Measurements from ENCODE around the gene ITPA. TPM values are rescaled to one million over a fixed set of nuclear protein-coding genes. Genes with fewer than 3 reads are reported as not detected.

ITPA gene
- total and polyA plus RNA-seq, 2 donors (not counting 3 experiments of a cell fraction or from before 2014, with no cell fraction given): 43.2 to 65.0 TPM

DNA sequence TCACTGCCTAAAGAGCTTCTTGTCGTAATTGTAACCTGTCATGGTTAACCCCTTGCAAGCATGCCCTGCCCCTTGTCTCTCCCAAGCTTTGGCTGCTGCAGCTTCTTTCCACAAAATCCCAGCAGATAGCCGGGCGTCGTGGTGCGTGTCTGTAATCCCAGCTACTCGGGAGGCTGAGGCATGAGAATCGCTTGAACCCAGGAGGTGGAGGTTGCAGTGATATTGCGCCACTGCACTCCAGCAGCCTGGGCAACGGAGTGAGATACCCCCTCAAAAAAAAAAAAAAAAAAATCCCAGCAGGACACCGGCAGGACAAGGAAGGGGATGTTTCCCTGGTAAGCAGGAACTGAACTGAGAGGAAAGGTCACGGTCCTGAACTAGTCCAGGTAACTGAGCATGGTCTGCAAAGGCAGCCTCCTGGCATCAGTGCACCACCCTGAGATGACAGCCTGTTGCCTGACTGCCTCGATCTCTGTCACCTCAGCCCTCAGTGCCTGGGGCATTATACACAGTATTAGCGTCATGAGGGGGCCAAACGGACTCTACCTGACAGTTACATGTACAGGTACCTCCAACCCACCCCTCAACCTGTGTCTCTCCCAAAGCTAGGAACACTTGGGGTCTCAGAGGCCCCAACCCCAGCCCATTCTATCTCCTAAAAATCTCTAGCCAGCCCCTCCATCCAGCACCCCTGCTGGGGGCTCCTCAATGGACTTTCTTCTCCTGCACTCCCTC is 37.7 kb upstream of the ITPA start:
- ChIA-PET CTCF (no interaction called here), POLR2A (interaction anchor here (1.1 kb wide), 1 partner anchor 12 kb away, joined by 3 read pairs; the partner anchor contains the start of genes FASTKD5 and UBOX5)
- Histone ChIP-seq H3K9me1 (replicated peaks; ENCODE audit: control insufficient read depth, extremely low read depth, insufficient read depth, low read length) (no peaks in the 10 kb centered on the region), H3K4me2 (ENCODE audit: insufficient read depth, low read length) (no peak overlapping the region), H3K27me3 (ENCODE audit: control insufficient read depth in 2 of 2, insufficient read depth in 2 of 2, low read length in 2 of 2) (peaks cover 13 to 19% of the 10 kb centered on the region in 2 experiments), H4K20me1 (replicated peaks; ENCODE audit: control insufficient read depth, extremely low read depth, insufficient read depth, low read length) (no peaks in the 10 kb centered on the region), H3K36me3 (ENCODE audit: control insufficient read depth in 2 of 2, extremely low read depth in 1 of 2, insufficient read depth in 2 of 2, low read length in 2 of 2) (no peaks in the 10 kb centered on the region), H3K79me2 (ENCODE audit: control insufficient read depth, insufficient read depth, low read length) (no peaks in the 10 kb centered on the region), H3K9ac (replicated peaks; ENCODE audit: extremely low read depth, insufficient read depth, low read length) (no peak overlapping the region), H3K9me3 (replicated peaks; ENCODE audit: control insufficient read depth, insufficient read depth, low read length) (no peaks in the 10 kb centered on the region), H3K27ac (ENCODE audit: insufficient read depth, low read depth, low read length) (no peak overlapping the region), H3K4me3 (replicated peaks in 1 of 3; ENCODE audit: insufficient read depth in 1 of 3, low read depth in 1 of 3, low read length in 3 of 3) (no peak overlapping the region), H3K4me1 (ENCODE audit: control insufficient read depth, extremely low read depth, insufficient read depth, low read length) (peaks cover 6% of the 10 kb centered on the region), H2AFZ (ENCODE audit: low read depth, low read length) (no peak overlapping the region)
- dilution Hi-C loops (cut with MboI; ENCODE audit: extremely low pct_ligation_motif_present, low sequenced_read_pairs) (no loop called here), intact Hi-C loops (cut with micrococcal nuclease) (loop anchor here (2.0 kb wide), 1 partner anchor 33 kb away; the partner anchor contains the start of gene DDRGK1)
- no TSS peak for BruUV-seq (replicated peaks)
- TF ChIP-seq POLR2AphosphoS5 (IDR thresholded peaks at IDR 0.05; ENCODE audit: insufficient read depth, low read depth, low read length): no peak
- TF ChIP-seq FOS (IDR thresholded peaks at IDR 0.05; ENCODE audit: borderline replicate concordance, insufficient read depth, low read length): no peak
- TF ChIP-seq JUN (IDR thresholded peaks at IDR 0.05; ENCODE audit: borderline replicate concordance, insufficient read depth, insufficient read length, low read depth): no peak
- no peak for TF ChIP-seq EZH2 (IDR thresholded peaks at IDR 0.05; ENCODE audit: borderline replicate concordance, low read depth, low read length, severe bottlenecking)
- TF ChIP-seq MYC (IDR thresholded peaks at IDR 0.05; ENCODE audit: low read depth, low read length): no peak
- no peak for TF ChIP-seq POLR2A (IDR thresholded peaks at IDR 0.05; ENCODE audit: low read depth, low read length)
- TF ChIP-seq, protein P1, sequence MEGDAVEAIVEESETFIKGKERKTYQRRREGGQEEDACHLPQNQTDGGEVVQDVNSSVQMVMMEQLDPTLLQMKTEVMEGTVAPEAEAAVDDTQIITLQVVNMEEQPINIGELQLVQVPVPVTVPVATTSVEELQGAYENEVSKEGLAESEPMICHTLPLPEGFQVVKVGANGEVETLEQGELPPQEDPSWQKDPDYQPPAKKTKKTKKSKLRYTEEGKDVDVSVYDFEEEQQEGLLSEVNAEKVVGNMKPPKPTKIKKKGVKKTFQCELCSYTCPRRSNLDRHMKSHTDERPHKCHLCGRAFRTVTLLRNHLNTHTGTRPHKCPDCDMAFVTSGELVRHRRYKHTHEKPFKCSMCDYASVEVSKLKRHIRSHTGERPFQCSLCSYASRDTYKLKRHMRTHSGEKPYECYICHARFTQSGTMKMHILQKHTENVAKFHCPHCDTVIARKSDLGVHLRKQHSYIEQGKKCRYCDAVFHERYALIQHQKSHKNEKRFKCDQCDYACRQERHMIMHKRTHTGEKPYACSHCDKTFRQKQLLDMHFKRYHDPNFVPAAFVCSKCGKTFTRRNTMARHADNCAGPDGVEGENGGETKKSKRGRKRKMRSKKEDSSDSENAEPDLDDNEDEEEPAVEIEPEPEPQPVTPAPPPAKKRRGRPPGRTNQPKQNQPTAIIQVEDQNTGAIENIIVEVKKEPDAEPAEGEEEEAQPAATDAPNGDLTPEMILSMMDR (IDR thresholded peaks at IDR 0.05; ENCODE audit: extremely low read depth in 1 of 2, insufficient read depth in 1 of 2, low read depth in 1 of 2, low read length in 2 of 2): no peak
- TF ChIP-seq, protein P2, sequence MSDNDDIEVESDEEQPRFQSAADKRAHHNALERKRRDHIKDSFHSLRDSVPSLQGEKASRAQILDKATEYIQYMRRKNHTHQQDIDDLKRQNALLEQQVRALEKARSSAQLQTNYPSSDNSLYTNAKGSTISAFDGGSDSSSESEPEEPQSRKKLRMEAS (IDR thresholded peaks at IDR 0.05; ENCODE audit: insufficient read depth, insufficient read length): no peak
- TF ChIP-seq GATA2 (IDR thresholded peaks at IDR 0.05; ENCODE audit: insufficient read depth, insufficient read length, low read depth, low read length): no peak
- FAIRE-seq (no peak), DNase-seq (ENCODE audit: low read depth, low spot score) (no peak)
